GM18951 (cell line): ENCODE results near the gene HOXD12.

Experiments
- POLR2A ChIP-seq: IDR thresholded peaks from 4 replicates; pipeline ENCODE4 v1.6.1; 2011; ENCODE audit warnings: mild to moderate bottlenecking; ENCODE audit not compliant: insufficient read length, insufficient read depth; ENCODE audit errors: extremely low read depth
- in situ Hi-C: fragments of 300-500 bp; cut with MboI; formaldehyde crosslinking; loops from one replicate; pipeline ENCODE4 v1.12.0; 2022; ENCODE audit warnings: low sequenced_read_pairs, mixed read lengths, inconsistent platforms; ENCODE audit not compliant: unreplicated experiment

HOXD12 gene, protein sequence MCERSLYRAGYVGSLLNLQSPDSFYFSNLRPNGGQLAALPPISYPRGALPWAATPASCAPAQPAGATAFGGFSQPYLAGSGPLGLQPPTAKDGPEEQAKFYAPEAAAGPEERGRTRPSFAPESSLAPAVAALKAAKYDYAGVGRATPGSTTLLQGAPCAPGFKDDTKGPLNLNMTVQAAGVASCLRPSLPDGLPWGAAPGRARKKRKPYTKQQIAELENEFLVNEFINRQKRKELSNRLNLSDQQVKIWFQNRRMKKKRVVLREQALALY

DNA sequence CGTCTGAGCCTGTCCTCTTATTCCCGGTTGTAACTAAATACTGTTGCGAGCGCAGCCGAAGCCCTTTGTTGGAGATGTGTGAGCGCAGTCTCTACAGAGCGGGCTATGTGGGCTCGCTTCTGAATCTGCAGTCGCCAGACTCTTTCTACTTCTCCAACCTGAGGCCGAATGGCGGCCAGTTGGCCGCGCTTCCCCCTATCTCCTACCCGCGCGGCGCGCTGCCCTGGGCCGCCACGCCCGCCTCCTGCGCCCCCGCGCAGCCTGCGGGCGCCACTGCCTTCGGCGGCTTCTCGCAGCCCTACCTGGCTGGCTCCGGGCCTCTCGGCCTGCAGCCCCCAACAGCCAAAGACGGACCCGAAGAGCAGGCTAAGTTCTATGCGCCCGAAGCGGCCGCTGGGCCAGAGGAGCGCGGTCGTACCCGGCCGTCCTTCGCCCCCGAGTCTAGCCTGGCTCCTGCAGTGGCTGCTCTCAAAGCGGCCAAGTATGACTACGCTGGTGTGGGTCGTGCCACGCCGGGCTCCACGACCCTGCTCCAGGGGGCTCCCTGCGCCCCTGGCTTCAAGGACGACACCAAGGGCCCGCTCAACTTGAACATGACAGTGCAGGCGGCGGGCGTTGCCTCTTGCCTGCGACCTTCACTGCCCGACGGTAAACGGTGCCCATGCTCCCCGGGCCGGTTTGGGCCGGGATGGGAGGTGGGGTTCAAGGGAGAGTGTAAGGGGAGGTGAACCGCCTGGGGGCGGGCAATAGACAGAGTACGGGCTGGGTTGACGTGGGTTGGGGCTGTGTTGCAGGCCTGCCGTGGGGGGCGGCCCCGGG, at the start of gene HOXD12:
TSS of gene HOXD12 (plus strand) at position 68 of the 819 bp plus-strand sequence. CDS start at position 75, 7 bp downstream.
- in situ Hi-C loops = loop anchor here (10.0 kb wide), 1 partner anchor 735 kb away; no protein-coding TSS in a partner anchor
- TF ChIP-seq POLR2A = no peak

DNA sequence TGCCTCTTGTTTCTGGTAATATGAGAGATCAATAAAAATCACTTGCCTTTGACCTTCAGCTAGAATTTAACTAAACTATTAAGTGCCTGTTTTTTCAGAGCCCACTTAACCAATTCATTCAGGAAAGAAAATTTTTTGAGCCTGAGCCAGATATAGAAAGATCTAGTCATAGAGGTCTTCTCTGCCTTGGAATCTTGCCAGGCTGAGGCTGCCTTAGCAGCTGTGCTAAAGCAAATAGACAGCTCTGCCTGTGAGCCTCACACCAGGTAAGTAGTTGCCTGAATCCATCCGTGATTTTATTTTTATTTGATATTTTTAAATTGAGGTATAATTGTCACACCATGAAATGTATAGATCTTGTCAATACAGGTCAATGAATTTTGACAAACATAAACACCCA, 43.2 kb upstream of the HOXD12 start:
- TF ChIP-seq POLR2A = no peak
- in situ Hi-C loops = no loop called here

DNA sequence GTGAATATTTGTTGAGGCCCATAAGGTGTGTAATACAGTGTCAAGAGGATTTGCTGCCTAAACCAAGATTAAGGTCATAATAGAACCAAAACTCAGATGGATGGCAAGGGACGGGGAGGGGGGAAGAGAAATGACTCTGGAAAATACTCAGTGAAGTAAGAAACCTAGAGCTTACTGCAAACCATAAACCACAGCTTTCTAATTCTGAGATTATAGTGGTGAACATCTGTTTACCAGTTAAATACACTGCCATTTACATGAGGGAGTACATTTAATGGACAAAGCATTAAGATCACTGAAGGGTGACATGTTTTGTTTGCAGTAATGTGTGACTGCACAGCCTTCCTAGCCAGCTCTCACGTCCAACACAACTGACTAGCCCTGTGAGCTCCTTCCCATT, 35.6 kb upstream of the HOXD12 start:
- no peak for TF ChIP-seq POLR2A
- in situ Hi-C loops = no loop called here

DNA sequence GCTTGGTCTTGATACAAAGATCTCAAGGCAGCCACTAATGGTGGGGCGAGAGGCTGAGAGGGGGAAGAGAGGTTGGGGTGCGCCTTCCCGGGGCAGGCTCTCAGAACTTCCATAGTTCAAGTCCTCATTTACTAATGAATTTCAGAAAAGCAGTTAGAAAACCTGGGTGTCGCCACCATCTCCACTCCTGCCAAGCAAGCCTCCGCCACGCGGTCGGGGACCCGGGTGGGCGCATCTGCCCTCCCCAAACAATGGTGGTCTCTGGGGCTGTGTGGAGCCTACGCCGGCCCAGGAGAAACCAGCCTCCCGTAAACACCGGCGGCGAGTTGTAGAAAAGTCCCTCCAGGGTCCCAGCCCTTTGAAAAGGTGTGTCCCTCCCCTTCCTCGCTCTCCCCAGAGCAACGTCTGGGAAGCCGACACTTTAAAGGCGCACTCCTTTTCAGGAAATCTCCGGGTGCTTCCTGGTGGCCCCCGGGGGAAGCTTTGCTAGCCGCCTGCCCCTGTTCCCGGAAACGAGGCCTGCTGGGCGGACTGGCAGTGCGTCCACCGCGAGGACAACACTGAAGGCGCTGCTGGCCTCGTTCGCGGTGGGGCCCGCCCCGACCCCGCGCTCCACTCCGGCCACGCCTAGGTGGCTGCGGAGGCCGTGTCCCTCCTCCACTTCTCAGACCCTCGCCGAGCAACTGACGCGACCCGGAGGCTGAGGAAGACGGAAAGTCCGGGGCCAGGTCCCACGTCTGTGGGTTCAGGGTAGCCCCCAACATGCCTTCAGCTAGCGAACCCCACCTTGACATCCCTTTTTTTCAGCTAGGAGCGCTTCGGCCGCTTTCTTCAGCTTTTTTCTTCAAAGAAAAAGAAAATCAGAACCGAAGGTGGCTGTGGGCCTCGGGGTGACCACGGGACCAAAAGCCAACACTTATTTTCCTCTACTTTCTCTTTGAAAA, 32.7 kb upstream of the HOXD12 start:
- in situ Hi-C loops = no loop called here
- TF ChIP-seq POLR2A = no peak

DNA sequence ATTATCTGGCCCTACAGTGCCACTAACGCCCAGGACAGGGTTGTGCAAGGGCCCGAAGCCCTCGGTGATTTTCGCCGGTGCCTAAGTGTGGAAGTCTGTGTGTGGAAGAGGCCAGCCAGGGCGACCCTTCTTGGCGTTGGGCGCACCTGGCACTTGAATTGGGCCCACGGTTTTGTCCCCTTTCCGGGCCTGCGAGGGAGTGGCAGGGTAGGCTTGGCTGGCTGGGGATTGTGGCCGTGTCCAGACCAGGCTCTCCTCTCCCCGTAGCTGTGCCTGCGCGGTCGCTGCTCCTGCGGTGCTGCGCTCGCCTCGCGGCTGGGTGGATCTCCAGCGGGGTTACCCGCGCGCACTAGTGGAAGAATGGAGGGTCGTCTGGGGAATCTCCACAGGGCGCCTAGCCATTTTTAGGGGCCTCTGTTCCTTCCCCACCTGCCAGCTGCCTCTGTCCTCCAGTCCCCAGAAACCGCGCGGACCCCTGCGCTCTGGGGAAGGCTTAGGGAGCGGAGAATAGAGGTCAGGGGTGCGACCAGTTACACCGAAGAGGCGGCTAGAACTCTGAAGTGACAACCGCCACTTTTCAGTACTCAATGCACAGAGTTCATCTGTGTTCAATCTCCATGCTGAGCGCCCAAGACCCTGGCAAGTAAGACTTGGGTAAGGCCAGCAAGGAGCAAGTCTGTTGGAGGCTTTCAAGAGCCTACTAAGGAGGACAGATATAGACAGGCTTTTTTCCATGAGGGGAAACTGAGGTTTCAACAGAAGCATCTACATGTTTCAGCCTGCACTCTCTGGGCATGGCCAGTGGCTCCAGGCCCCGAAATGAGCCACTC, 31.8 kb upstream of the HOXD12 start:
- TF ChIP-seq POLR2A = no peak
- in situ Hi-C loops = no loop called here

DNA sequence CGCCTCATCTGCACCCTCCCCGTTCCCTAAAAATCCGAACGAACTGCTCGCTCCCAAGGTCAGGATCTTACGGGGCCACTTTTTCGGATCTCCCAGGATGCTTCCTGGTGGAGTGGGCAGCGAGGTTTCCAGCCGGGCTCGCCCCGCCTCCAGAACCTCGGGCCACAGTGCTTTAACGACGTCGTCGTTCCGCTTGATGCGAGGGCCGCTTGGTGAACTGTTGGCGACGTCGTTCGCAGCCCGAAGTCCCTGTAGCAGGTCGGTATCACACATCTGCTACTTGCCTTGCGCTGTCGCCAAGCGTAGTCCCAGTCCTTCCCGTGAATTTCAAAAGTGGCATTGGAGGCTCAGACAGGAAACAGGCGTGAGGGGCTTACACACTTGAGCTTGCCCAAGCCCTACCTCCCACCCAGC, 31.2 kb upstream of the HOXD12 start:
- TF ChIP-seq POLR2A = no peak
- in situ Hi-C loops = no loop called here

DNA sequence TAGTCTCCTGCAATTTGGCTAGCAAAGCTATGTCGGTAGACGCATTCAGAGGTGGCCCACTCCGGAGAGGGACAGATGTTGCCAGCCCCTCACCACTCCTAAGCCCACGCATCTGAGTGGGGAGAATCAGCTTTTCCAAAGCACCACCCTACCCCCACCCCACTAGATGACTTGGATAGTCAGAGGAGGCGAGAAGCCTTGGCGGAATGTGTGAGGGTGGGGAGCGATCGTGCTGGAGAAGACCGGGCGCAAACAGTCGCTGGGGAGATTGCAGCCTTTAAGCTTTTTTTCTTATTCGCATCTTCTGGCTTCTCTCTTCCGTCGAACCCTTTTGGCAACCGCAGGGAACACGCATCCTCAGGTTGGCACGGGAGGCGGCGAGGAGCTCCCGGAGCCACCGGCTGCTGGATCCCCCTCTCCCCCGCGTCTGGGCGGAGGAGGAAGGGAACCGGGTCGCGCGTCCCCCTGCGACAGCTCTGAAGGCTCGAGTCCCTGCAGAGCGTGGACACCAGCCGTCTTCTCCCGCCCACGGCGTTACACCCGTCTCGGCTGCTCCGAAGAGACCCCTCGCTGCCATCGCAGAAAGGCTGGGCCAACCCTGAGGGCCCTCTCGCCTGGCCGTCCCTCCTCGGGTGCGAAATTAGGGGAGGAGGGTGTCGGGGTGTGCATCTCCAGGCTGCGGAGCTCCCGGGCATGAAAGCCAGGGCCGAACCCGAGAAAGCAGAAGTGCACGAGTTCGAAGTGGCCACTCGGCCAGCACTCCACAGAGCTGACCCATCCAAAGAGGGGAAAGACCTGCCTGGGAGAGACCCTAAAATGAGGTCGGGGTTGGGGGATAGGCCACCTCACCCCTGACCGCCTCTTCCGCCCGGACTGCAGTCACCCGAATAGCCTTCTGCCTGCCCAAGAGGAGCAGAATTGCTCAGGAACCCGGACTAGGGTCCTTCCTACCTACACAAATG, 28.0 kb upstream of the HOXD12 start:
- in situ Hi-C loops = loop anchor here (10.0 kb wide), 1 partner anchor 387 kb away; no protein-coding TSS in a partner anchor
- TF ChIP-seq POLR2A = no peak

DNA sequence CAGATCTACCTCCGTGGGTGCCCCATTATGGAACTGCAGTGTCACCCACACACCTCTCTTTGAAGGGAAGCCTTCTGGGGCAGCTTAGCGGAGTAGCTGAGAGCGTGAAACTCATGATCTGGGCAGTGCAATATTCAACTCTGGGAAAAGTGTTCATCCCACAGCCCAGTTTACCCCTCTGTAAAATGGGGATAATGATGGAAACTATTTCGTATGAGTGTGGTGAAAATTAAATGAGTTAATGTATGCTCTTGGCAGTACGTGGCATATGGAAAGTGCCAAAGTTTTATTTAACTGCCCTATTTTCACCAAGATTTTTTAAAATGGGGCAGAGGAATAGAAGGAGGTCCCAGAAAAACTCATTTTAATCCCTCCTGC, 27.3 kb upstream of the HOXD12 start:
- no peak for TF ChIP-seq POLR2A
- in situ Hi-C loops = loop anchor here (10.0 kb wide), 1 partner anchor 387 kb away; no protein-coding TSS in a partner anchor

DNA sequence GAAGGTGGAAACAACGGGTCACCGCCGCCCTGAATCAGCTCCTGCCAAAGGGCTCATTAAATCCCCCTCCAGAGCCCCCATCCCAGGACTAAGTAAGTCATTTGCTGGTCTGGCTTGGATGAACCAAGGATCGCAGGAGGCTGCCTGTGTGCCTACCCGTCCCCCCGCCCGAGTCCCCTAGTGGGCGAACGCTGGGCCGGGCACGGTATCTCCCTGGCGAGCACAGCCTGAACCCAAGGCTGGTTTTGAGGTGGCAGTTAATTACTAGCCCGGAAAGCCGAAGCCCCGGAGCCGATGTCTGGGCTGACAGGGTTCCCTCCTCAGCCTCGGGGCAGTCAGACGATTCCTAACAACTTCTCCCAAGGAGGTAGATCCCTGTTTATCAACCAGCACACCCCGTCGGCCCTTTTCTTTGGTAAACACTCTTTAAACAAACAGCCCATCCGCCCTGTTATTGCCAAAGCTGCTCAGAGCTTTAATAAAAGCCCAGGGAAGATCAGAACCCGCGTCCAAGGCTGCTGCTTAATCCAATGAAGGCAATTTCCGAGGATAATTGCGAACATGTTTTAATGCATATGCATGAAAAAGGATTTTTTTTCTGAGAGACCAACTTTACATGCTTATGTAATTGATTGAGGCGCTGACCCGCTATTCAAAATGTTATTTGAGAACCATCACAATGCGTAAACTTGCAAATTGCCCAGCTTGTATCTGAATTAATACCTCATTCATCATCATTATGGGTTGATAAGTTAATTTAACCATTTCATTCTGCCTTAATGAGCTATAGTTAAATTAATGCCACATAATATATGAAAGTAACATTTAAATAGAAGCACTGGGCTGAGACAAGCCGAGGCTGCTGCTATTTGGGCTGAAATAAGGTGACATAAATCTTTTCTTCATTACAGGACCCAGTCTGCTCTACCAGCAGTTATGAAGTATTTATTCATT, 26.4 kb upstream of the HOXD12 start:
- no peak for TF ChIP-seq POLR2A
- in situ Hi-C loops = loop anchor here (10.0 kb wide), 1 partner anchor 388 kb away; no protein-coding TSS in a partner anchor

DNA sequence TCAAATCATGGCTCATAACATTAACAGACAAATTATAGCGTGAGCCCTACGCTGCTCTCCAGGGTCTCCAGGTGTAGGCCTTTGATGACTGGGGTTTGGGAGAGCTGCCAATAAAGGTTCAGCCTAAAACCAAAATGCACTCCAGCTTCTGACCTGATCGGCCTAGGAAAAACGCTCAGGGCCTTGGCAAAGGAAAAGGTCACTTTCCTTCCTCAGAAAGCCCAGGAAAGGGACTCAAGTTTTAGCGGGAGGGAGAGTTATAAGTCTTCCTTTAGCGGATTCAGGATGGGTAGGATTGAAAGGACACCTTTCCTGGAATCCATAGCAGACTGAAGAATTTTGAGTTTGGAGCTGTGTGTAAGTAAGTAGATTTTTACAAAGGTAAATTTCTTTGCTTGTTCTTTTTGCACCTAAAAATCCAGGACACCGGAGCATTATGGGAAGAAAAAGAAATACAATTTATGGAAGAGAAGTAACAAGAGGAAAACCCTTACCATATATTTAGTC, 24.6 kb upstream of the HOXD12 start:
- in situ Hi-C loops = loop anchor here (10.0 kb wide), 1 partner anchor 390 kb away; no protein-coding TSS in a partner anchor
- no peak for TF ChIP-seq POLR2A
